GM20431 (cell line): Measurements from ENCODE around the gene IL1R2.

Experiments used
- in situ Hi-C: fragments of 300-500 bp; cut with MseI, MboI; formaldehyde crosslinking; loops from one replicate; pipeline ENCODE4 v1.15.0; 2020; ENCODE audit warnings: low sequenced_read_pairs; ENCODE audit not compliant: unreplicated experiment

The IL1R2 gene

GRCh38 chr2:101974663-101975062 lies 17.1 kb upstream of the IL1R2 start:
- in situ Hi-C loops, result no loop called here

GRCh38 chr2:101975171-101975870 lies 16.4 kb upstream of the IL1R2 start:
- in situ Hi-C loops, result no loop called here

- in situ Hi-C loops, result no loop called here
Measured at GRCh38 chr2:101976891-101977290, 14.9 kb upstream of the IL1R2 start.

- in situ Hi-C loops, result no loop called here
Measured at GRCh38 chr2:101980368-101980767, 11.4 kb upstream of the IL1R2 start.

- in situ Hi-C loops, result no loop called here
Measured at GRCh38 chr2:101981066-101981465, 10.7 kb upstream of the IL1R2 start.

GRCh38 chr2:101981504-101981903 lies 10.3 kb upstream of the IL1R2 start:
- in situ Hi-C loops, result no loop called here

GRCh38 chr2:101982495-101983029 lies 9.2 kb upstream of the IL1R2 start:
- in situ Hi-C loops, result no loop called here

GRCh38 chr2:101983486-101983885 lies 8.3 kb upstream of the IL1R2 start:
- in situ Hi-C loops, result no loop called here

GRCh38 chr2:101983928-101984327 lies 7.8 kb upstream of the IL1R2 start:
- in situ Hi-C loops, result no loop called here

- in situ Hi-C loops, result no loop called here
Measured at GRCh38 chr2:101984656-101985055, 7.1 kb upstream of the IL1R2 start.

- in situ Hi-C loops, result no loop called here
Measured at GRCh38 chr2:101985101-101985792, 6.5 kb upstream of the IL1R2 start.

- in situ Hi-C loops, result no loop called here
Measured at GRCh38 chr2:101985793-101986164, 6.0 kb upstream of the IL1R2 start.

- in situ Hi-C loops, result no loop called here
Measured at GRCh38 chr2:101986376-101986775, 5.4 kb upstream of the IL1R2 start.

GRCh38 chr2:101986804-101987740 lies 4.7 kb upstream of the IL1R2 start:
- in situ Hi-C loops, result no loop called here

- in situ Hi-C loops, result no loop called here
Measured at GRCh38 chr2:101987832-101988231, 3.9 kb upstream of the IL1R2 start.

- in situ Hi-C loops, result no loop called here
Measured at GRCh38 chr2:101988541-101988940, 3.2 kb upstream of the IL1R2 start.

- in situ Hi-C loops, result no loop called here
Measured at GRCh38 chr2:101989740-101990460, 1.9 kb upstream of the IL1R2 start.

- in situ Hi-C loops, result no loop called here
Measured at GRCh38 chr2:101993772-101994171, 2.0 kb downstream of the IL1R2 start.

GRCh38 chr2:101995019-101995418 lies 3.3 kb downstream of the IL1R2 start:
- in situ Hi-C loops, result no loop called here

GRCh38 chr2:101995804-101996203 lies 4.0 kb downstream of the IL1R2 start:
- in situ Hi-C loops, result no loop called here
